SK-N-SH (cell line): Measurements from ENCODE around the gene PSPN. TPM values are rescaled to one million over a fixed set of nuclear protein-coding genes. Genes with fewer than 3 reads are reported as not detected.
"Not testable (repeated sequence)": the region's sequence is repeated elsewhere in the genome, so short reads cannot be mapped to it uniquely, and the experiment has no call there.

Source experiments
- CTCF ChIA-PET: fragments of 300-600, 350-600 bp; formaldehyde crosslinking; extraction: SDS; loops from one replicate; lab custom pipeline; 2021; lab: Yijun Ruan, JAX
- POLR2A ChIA-PET: fragments of 350-600 bp; sonication (Branson Sonifier 250); formaldehyde crosslinking; extraction: SDS; loops from one replicate; lab custom pipeline; 2020; ENCODE audit warnings: antibody characterized with exemption, inconsistent platforms; lab: Yijun Ruan, JAX
- DNase-seq: peaks from one replicate; pipeline ENCODE4 v3.0.0; 2012
- H2AFZ ChIP-seq: fragments of 200-600 bp; sonication (generic); 2 replicates; pipeline ENCODE4 v1.8.1; 2016; ENCODE audit warnings: antibody characterized with exemption, mild to moderate bottlenecking, low read depth
- H3F3A ChIP-seq: fragments of 200-600 bp; sonication (generic); replicated peaks from 2 replicates; pipeline ENCODE3; 2016; ENCODE audit warnings: antibody characterized with exemption, mild to moderate bottlenecking; ENCODE audit not compliant: insufficient read depth
- H3K27ac ChIP-seq, 2 experiments: fragments of 200-500 bp in 1 of 2; fragments of 200-600 bp in 1 of 2; sonication (Bioruptor generic) in 1 of 2; sonication (generic), shearing (Covaris generic) in 1 of 2; 2 replicates each; pipeline versions ENCODE4 v1.5.1 to v1.6.1; 2014 to 2016; ENCODE audit warnings: low read depth in 2 of 2, inconsistent platforms in 1 of 2, low read length in 1 of 2, mild to moderate bottlenecking in 1 of 2, mixed read lengths in 1 of 2
- H3K27me3 ChIP-seq: fragments of 200-600 bp; sonication (generic), shearing (Covaris generic); 2 replicates; pipeline ENCODE4 v1.6.1; 2016; ENCODE audit warnings: mixed run types; ENCODE audit not compliant: insufficient read depth
- H3K36me3 ChIP-seq, 2 experiments: fragments of 200-500 bp in 1 of 2; fragments of 200-600 bp in 1 of 2; sonication (Bioruptor generic) in 1 of 2; sonication (generic) in 1 of 2; replicated peaks in 1 of 2; 2 replicates each; pipeline versions ENCODE3 to v1.5.1; 2014 to 2016; ENCODE audit warnings: low read length in 1 of 2, mild to moderate bottlenecking in 1 of 2; ENCODE audit not compliant: insufficient read depth in 2 of 2, control insufficient read depth in 1 of 2
- H3K4me1 ChIP-seq, 2 experiments: fragments of 200-500 bp in 1 of 2; fragments of 200-600 bp in 1 of 2; sonication (Bioruptor generic) in 1 of 2; sonication (generic), shearing (Covaris generic) in 1 of 2; 2 replicates each; pipeline versions ENCODE4 v1.5.1 to v1.6.1; 2014 to 2016; ENCODE audit warnings: low read depth in 1 of 2, low read length in 1 of 2, mixed run types in 1 of 2; ENCODE audit not compliant: insufficient read depth in 2 of 2, control insufficient read depth in 1 of 2
- H3K4me2 ChIP-seq: fragments of 200-600 bp; sonication (generic), shearing (Covaris generic); 2 replicates; pipeline ENCODE4 v1.6.1; 2017; ENCODE audit warnings: mixed run types
- H3K4me3 ChIP-seq, 2 experiments: fragments of 200-500 bp in 1 of 2; fragments of 200-600 bp in 1 of 2; sonication (Bioruptor generic) in 1 of 2; sonication (generic), shearing (Covaris generic) in 1 of 2; 2 replicates each; pipeline versions ENCODE4 v1.5.1 to v1.8.1; 2014 to 2016; ENCODE audit warnings: low read depth in 2 of 2, inconsistent platforms in 1 of 2, low read length in 1 of 2, mild to moderate bottlenecking in 1 of 2, mixed read lengths in 1 of 2, moderate library complexity in 1 of 2
- H3K79me2 ChIP-seq: fragments of 200-600 bp; sonication (generic); 2 replicates; pipeline ENCODE4 v1.8.1; 2017; ENCODE audit warnings: mild to moderate bottlenecking; ENCODE audit not compliant: insufficient read depth
- H3K9ac ChIP-seq: fragments of 200-600 bp; sonication (generic); 2 replicates; pipeline ENCODE4 v1.6.1; 2017; ENCODE audit warnings: mixed run types
- H3K9me2 ChIP-seq: fragments of 200-600 bp; sonication (generic); 2 replicates; pipeline ENCODE4 v1.6.1; 2017; ENCODE audit warnings: mixed run types
- H3K9me3 ChIP-seq: fragments of 200-600 bp; sonication (generic); 2 replicates; pipeline ENCODE4 v1.6.1; 2017; ENCODE audit warnings: mixed run types, mild to moderate bottlenecking, moderate library complexity
- H4K20me1 ChIP-seq: fragments of 200-600 bp; sonication (generic); 2 replicates; pipeline ENCODE4 v1.6.1; 2017; ENCODE audit warnings: mild to moderate bottlenecking, mixed run types; ENCODE audit not compliant: insufficient read depth
- FOSL2 ChIP-seq: IDR thresholded peaks from 2 replicates; pipeline ENCODE4 v1.4.0; 2012; ENCODE audit warnings: low read depth, mild to moderate bottlenecking, moderate library complexity, borderline replicate concordance
- GABPA ChIP-seq: IDR thresholded peaks from 2 replicates; pipeline ENCODE4 v1.4.0; 2012; ENCODE audit warnings: low read depth, mild to moderate bottlenecking
- GATA2 ChIP-seq: sonication (generic); formaldehyde crosslinking; IDR thresholded peaks from 2 replicates; pipeline ENCODE4 v1.5.0; 2020; ENCODE audit warnings: mild to moderate bottlenecking, missing genetic modification reagents
- JUND ChIP-seq: IDR thresholded peaks from 2 replicates; pipeline ENCODE4 v1.4.0; 2012
- MAX ChIP-seq: IDR thresholded peaks from 2 replicates; pipeline ENCODE4 v1.4.0; 2012; ENCODE audit warnings: low read depth
- MEF2A ChIP-seq: IDR thresholded peaks from 2 replicates; pipeline ENCODE4 v1.4.0; 2012; ENCODE audit warnings: low read depth, borderline replicate concordance
- MXI1 ChIP-seq: IDR thresholded peaks from 2 replicates; pipeline ENCODE4 v1.6.1; 2012; ENCODE audit warnings: mild to moderate bottlenecking, low read depth, low read length, improper control_type of control experiment
- POLR2AphosphoS5 ChIP-seq: IDR thresholded peaks from 2 replicates; pipeline ENCODE4 v1.6.1; 2012; ENCODE audit warnings: low read depth, low read length
- RFX5 ChIP-seq: IDR thresholded peaks from 2 replicates; pipeline ENCODE4 v1.6.1; 2012; ENCODE audit warnings: mild to moderate bottlenecking, improper control_type of control experiment, low read length
- SIN3A ChIP-seq: IDR thresholded peaks from 2 replicates; pipeline ENCODE4 v1.6.1; 2012; ENCODE audit warnings: low read depth, mild to moderate bottlenecking, low read length, moderate library complexity, borderline replicate concordance
- TAF1 ChIP-seq: IDR thresholded peaks from 2 replicates; pipeline ENCODE4 v1.6.1; 2012; ENCODE audit warnings: low read depth, mild to moderate bottlenecking, low read length, moderate library complexity, borderline replicate concordance
- TCF12 ChIP-seq: IDR thresholded peaks from 2 replicates; pipeline ENCODE4 v1.4.0; 2012
- USF1 ChIP-seq: IDR thresholded peaks from 2 replicates; pipeline ENCODE4 v1.4.0; 2012; ENCODE audit warnings: low read depth, borderline replicate concordance
- WGBS: methylation state at CpG from one replicate; pipeline ENCODE4 v1.1.6; 2017; ENCODE audit warnings: low lambda C conversion rate; 5-methylcytosine and 5-hydroxymethylcytosine counted together
- polyA plus RNA-seq, 3 experiments: library from polyadenylated mRNA; depleted of rRNA; stranded (reverse); fragments of >200 nt; gene quantifications; 2 replicates each; pipeline ENCODE4 v1.2.3, GENCODE V29; 2012
- TF ChIP-seq, protein P1 (sequence below): IDR thresholded peaks from 2 replicates; pipeline ENCODE4; 2012

PSPN gene
- polyA plus RNA-seq, 1 of the 3 experiments (the other 2 are of a cell fraction) = 0.59 TPM

GRCh38 chr19:6362351-6362801 is 13.4 kb downstream of the PSPN start:
- Histone ChIP-seq H3K36me3 (peaks cover 6 to 21% of the 10 kb centered on the region in 2 experiments), H3K9ac (peak overlapping the region; percentile 74), H3K27ac (peak overlapping the region in 1 of 2 experiments; percentile 15; a peak in 1 of 4 replicates), H3K79me2 (peaks cover 26% of the 10 kb centered on the region), H2AFZ (peak overlapping the region; percentile 18; the same call in 1 of the 2 replicates), H3K9me2 (no peaks in the 10 kb centered on the region), H3K9me3 (no peaks in the 10 kb centered on the region), H4K20me1 (no peaks in the 10 kb centered on the region), H3K27me3 (no peaks in the 10 kb centered on the region), H3K4me1 (peaks cover 4 to 8% of the 10 kb centered on the region in 2 experiments; a peak in 1 of 4 replicates), H3F3A (no peaks in the 10 kb centered on the region), H3K4me2 (peak overlapping the region; percentile 98), H3K4me3 (peak overlapping the region; percentile 60 to 78)
- TF ChIP-seq MAX = no peak
- TF ChIP-seq SIN3A = no peak
- no peak for TF ChIP-seq FOSL2
- no peak for TF ChIP-seq TAF1
- no peak for TF ChIP-seq USF1
- no peak for TF ChIP-seq POLR2AphosphoS5
- 0 out of 2 replicates have a peak, but pooled peaks have one; percentile 26 for TF ChIP-seq MXI1
- no peak for DNase-seq
- 33% methylated on average over 10 of the region's 11 CpGs for WGBS
- POLR2A ChIA-PET = interaction anchor here (1.4 kb wide), 1 partner anchor 10 kb away, joined by 5 read pairs; the partner anchor contains the start of gene ALKBH7
- CTCF ChIA-PET = no interaction called here

DNA sequence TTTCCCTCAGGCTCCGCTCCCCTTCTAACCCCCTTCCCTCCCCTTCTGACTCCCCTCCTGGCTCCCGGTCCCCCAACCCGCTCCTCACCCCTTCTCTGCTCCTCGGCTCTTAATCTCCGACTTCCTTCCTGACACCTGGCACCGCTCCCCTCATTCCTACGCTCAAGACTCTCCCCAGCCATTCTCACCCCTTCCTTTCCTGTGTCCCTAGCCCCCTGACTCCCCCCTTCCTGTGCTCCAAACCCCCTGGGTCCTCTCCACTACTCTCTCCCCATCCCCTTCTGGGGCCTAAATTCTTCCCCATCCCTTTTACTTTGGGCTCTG is 13.7 kb downstream of the PSPN start:
- Histone ChIP-seq H3K4me2 (peak overlapping the region; percentile 98), H3K79me2 (peaks cover 26% of the 10 kb centered on the region), H3K9me3 (no peaks in the 10 kb centered on the region), H2AFZ (peak overlapping the region; percentile 41; the same call in 1 of the 2 replicates), H4K20me1 (no peaks in the 10 kb centered on the region), H3K27ac (peak overlapping the region; percentile 15 to 71; a peak in 2 of 4 replicates), H3F3A (no peaks in the 10 kb centered on the region), H3K27me3 (no peaks in the 10 kb centered on the region), H3K9ac (peak overlapping the region; percentile 74), H3K36me3 (peaks cover 6 to 17% of the 10 kb centered on the region in 2 experiments), H3K4me1 (peaks cover 4 to 8% of the 10 kb centered on the region in 2 experiments; a peak in 1 of 4 replicates), H3K9me2 (no peaks in the 10 kb centered on the region), H3K4me3 (peak overlapping the region; percentile 60 to 78)
- POLR2A ChIA-PET = interaction anchor here (1.4 kb wide), 1 partner anchor 11 kb away, joined by 5 read pairs; the partner anchor contains the start of gene ALKBH7
- TF ChIP-seq JUND = no peak
- TF ChIP-seq, protein P1, sequence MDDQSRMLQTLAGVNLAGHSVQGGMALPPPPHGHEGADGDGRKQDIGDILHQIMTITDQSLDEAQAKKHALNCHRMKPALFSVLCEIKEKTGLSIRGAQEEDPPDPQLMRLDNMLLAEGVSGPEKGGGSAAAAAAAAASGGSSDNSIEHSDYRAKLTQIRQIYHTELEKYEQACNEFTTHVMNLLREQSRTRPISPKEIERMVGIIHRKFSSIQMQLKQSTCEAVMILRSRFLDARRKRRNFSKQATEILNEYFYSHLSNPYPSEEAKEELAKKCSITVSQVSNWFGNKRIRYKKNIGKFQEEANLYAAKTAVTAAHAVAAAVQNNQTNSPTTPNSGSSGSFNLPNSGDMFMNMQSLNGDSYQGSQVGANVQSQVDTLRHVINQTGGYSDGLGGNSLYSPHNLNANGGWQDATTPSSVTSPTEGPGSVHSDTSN = no peak
- TF ChIP-seq FOSL2 = no peak
- TF ChIP-seq GABPA = no peak
- no peak for TF ChIP-seq TCF12
- no peak for TF ChIP-seq GATA2
- no peak for TF ChIP-seq RFX5
- no peak for TF ChIP-seq MEF2A
- DNase-seq = no peak
- CTCF ChIA-PET = no interaction called here
- WGBS = 4% methylated on average over 7 of the region's 7 CpGs

DNA sequence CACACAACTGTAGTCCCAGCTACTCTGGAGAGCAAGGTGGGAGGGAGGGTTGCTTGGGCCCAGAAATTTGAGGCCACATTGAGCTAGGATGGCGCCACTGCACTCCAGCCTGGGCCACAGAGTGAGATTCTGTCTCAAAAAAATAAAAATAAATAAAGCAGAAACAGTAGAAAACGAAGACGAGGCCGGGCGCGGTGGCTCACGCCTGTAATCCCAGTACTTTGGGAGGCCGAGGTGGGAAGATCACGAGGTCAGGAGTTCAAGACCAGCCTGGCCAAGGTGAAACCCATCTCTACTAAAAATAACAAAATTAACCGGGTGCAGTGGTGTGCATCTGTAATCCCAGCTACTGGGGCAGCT is 14.9 kb downstream of the PSPN start:
- not testable (repeated sequence) for H3K36me3 ChIP-seq, H3K9me3 ChIP-seq, H3F3A ChIP-seq, H4K20me1 ChIP-seq, H3K9me2 ChIP-seq, H3K9ac ChIP-seq, H3K4me1 ChIP-seq, DNase-seq, H3K27me3 ChIP-seq, H3K27ac ChIP-seq, H3K4me2 ChIP-seq
- Histone ChIP-seq H3K79me2 (peaks cover 26% of the 10 kb centered on the region), H3K4me3 (peak overlapping the region; percentile 60 to 78; a peak in 3 of 4 replicates), H2AFZ (peak overlapping the region; percentile 84; the same call in 1 of the 2 replicates)
- 81% methylated on average over 10 of the region's 10 CpGs for WGBS
- POLR2A ChIA-PET = interaction anchor here (0.7 to 1.6 kb wide), 2 partner anchors 12 to 14 kb away, joined by 3 to 6 read pairs; partner anchors contain the start of gene ALKBH7
- CTCF ChIA-PET = interaction anchor here (2.0 kb wide), 1 partner anchor 143 kb away, joined by 8 read pairs; no protein-coding TSS in a partner anchor

DNA sequence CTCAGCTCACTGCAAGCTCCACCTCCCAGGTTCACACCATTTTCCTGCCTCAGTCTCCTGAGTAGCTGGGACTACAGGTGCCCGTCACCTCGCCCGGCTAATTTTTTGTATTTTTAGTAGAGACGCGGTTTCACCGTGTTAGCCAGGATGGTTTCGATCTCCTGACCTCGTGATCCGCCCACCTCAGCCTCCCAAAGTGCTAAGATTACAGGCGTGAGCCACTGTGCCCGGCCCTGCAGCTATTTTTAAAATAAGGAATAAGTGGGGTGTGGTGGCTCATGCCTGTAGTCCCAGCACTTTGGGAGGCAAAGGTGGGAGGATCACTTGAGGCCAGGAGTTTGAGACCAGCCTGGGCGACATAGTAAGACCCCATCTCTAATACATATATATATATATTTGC is 15.3 kb downstream of the PSPN start:
- not testable (repeated sequence) for H3K9me3 ChIP-seq, H3K4me2 ChIP-seq, DNase-seq, H3K9me2 ChIP-seq, H2AFZ ChIP-seq, H3K27me3 ChIP-seq, H3K9ac ChIP-seq, H4K20me1 ChIP-seq, H3K36me3 ChIP-seq, H3F3A ChIP-seq, H3K4me3 ChIP-seq, H3K27ac ChIP-seq, H3K4me1 ChIP-seq
- ChIA-PET CTCF (interaction anchor here (2.0 kb wide), 1 partner anchor 142 kb away, joined by 8 read pairs; no protein-coding TSS in a partner anchor), POLR2A (interaction anchor here (1.6 kb wide), 1 partner anchor 14 kb away, joined by 3 read pairs; no protein-coding TSS in a partner anchor)
- H3K79me2 ChIP-seq = peaks cover 26% of the 10 kb centered on the region
- WGBS = 88% methylated on average over 12 of the region's 12 CpGs
